ENCODE data around the gene GALNT13.

DNA sequence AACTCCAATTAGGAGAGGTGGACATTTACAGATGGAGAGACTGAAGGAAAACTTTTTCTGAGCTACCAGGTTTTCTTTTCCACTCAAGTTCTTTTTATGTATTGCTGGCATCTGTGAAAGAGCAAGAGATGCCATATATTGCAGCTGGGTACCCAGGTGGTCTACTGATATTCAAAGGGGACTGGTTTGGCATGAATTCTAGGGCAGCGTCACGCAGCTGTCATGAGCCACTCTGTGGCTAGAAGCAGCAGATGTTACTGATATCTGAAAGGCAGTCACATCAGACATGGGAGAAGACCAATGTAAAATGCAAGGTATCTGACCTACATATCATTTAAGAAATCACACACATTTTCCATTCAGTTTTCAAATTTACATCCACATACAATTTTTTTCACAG is 408.8 kb downstream of the GALNT13 start:
- TF ChIP-seq CTCF (IDR thresholded peaks at IDR 0.05; ENCODE audit: insufficient read depth, low read depth, low read length) (no peak), EZH2 (IDR thresholded peaks at IDR 0.05; ENCODE audit: insufficient read depth, low read length) (no peak)
